GM12873 (cell line): ENCODE results near the gene SLC34A1.

ENCODE experiments used
- CTCF ChIP-seq: IDR thresholded peaks from 2 replicates; pipeline ENCODE4 v1.5.1; 2012; ENCODE audit warnings: low read depth, mild to moderate bottlenecking, moderate library complexity, low read length, control low read depth; ENCODE audit not compliant: insufficient read depth; ENCODE audit errors: missing control alignments

Gene SLC34A1

GRCh38 chr5:177378884-177379883 lies 5.0 kb upstream of the SLC34A1 start:
- no peak for TF ChIP-seq CTCF

- TF ChIP-seq CTCF, result no peak
Observed at GRCh38 chr5:177380805-177381126, 3.5 kb upstream of the SLC34A1 start.

GRCh38 chr5:177382423-177383029 lies 1.7 kb upstream of the SLC34A1 start:
- TF ChIP-seq CTCF, result peak; percentile 31

GRCh38 chr5:177383181-177383580 lies 1.1 kb upstream of the SLC34A1 start:
- TF ChIP-seq CTCF, result no peak

GRCh38 chr5:177385720-177386119 lies 1.5 kb downstream of the SLC34A1 start:
- TF ChIP-seq CTCF, result no peak

GRCh38 chr5:177386542-177386941 lies 2.3 kb downstream of the SLC34A1 start:
- TF ChIP-seq CTCF, result no peak

GRCh38 chr5:177387405-177387804 lies 3.2 kb downstream of the SLC34A1 start:
- TF ChIP-seq CTCF, result no peak
